ENCODE results near the gene TSPAN11. TPM values are rescaled to one million over a fixed set of nuclear protein-coding genes. Genes with fewer than 3 reads are reported as not detected.

The TSPAN11 gene
- total and polyA plus RNA-seq, 4 donors, result 1.4 to 12.1 (median 3.9) TPM

GRCh38 chr12:30953257-30953656 lies 26.7 kb downstream of the TSPAN11 start:
- DNase-seq, result no peak
- Histone ChIP-seq H3K4me3 (no peak overlapping the region), H3K27ac (ENCODE audit: low read depth in 1 of 2, low read length in 1 of 2) (no peak overlapping the region), H3K27me3 (ENCODE audit: control insufficient read depth in 3 of 3, insufficient read depth in 3 of 3, low read length in 2 of 3) (no peaks in the 10 kb centered on the region), H3K9ac (ENCODE audit: insufficient read depth in 1 of 2, low read length in 2 of 2) (no peak overlapping the region), H3K36me3 (ENCODE audit: control insufficient read depth in 4 of 4, insufficient read depth in 4 of 4, low read length in 4 of 4) (no peaks in the 10 kb centered on the region), H3K9me3 (ENCODE audit: control insufficient read depth in 4 of 4, insufficient read depth in 3 of 4, low read length in 3 of 4) (no peaks in the 10 kb centered on the region), H3K4me1 (ENCODE audit: control insufficient read depth in 5 of 5, insufficient read depth in 5 of 5, low read length in 5 of 5) (peaks cover 0 to 8% (median 0%) of the 10 kb centered on the region in 5 donors)
- ATAC-seq (ENCODE audit: insufficient read depth, low FRiP score), result no peak
- TF ChIP-seq, protein P1, sequence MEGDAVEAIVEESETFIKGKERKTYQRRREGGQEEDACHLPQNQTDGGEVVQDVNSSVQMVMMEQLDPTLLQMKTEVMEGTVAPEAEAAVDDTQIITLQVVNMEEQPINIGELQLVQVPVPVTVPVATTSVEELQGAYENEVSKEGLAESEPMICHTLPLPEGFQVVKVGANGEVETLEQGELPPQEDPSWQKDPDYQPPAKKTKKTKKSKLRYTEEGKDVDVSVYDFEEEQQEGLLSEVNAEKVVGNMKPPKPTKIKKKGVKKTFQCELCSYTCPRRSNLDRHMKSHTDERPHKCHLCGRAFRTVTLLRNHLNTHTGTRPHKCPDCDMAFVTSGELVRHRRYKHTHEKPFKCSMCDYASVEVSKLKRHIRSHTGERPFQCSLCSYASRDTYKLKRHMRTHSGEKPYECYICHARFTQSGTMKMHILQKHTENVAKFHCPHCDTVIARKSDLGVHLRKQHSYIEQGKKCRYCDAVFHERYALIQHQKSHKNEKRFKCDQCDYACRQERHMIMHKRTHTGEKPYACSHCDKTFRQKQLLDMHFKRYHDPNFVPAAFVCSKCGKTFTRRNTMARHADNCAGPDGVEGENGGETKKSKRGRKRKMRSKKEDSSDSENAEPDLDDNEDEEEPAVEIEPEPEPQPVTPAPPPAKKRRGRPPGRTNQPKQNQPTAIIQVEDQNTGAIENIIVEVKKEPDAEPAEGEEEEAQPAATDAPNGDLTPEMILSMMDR (IDR thresholded peaks at IDR 0.05; ENCODE audit: control extremely low read depth, extremely low read depth), result no peak
- 86 to 89% methylated on average over 2 of the region's 2 CpGs for WGBS, 2 donors

DNA sequence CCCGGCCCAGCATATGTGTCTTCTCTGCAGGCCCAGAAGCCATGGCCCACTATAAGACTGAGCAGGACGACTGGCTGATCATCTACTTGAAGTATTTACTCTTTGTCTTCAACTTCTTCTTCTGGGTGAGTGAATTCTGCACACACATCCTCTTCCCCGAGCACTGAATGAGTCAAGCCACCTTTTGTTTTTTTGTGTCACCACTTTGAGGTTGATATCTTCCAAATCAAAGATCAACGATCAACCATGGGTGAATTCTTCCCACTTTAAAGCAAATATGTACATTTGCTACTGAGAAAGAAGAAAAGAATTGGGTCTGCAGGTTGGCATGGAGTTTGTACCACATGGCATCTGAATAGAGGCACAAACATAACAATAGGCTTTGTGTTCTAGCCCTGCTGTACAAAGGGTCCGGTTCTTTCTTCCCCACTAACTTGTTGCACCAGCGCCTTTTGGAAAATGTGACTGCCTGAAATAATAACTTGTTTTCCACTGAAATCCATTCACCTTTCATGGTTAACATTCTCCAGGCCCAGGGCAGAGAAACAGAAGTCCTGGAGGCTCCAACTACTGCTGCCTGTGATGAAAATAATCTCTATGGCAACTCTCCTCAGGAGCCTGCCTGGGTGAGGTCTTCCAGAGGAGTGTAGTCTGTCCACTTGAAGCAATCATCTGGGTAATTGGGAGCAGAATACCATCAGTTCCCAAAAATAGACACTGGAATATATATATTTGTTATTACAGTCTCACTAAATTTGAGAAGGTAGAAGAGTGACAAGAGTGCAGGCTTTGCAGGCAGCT lies 27.6 kb downstream of the TSPAN11 start:
- Histone ChIP-seq H3K27ac (ENCODE audit: low read depth in 1 of 2, low read length in 1 of 2) (no peak overlapping the region), H3K4me1 (ENCODE audit: control insufficient read depth in 5 of 5, insufficient read depth in 5 of 5, low read length in 5 of 5) (peaks cover 0 to 8% (median 0%) of the 10 kb centered on the region in 5 donors), H3K27me3 (ENCODE audit: control insufficient read depth in 3 of 3, insufficient read depth in 3 of 3, low read length in 2 of 3) (no peaks in the 10 kb centered on the region), H3K9ac (ENCODE audit: insufficient read depth in 1 of 2, low read length in 2 of 2) (no peak overlapping the region), H3K9me3 (ENCODE audit: control insufficient read depth in 4 of 4, insufficient read depth in 3 of 4, low read length in 3 of 4) (no peaks in the 10 kb centered on the region), H3K36me3 (ENCODE audit: control insufficient read depth in 4 of 4, insufficient read depth in 4 of 4, low read length in 4 of 4) (no peaks in the 10 kb centered on the region), H3K4me3 (no peak overlapping the region)
- TF ChIP-seq, protein P1 (IDR thresholded peaks at IDR 0.05; ENCODE audit: control extremely low read depth, extremely low read depth), result no peak
- ATAC-seq (ENCODE audit: insufficient read depth, low FRiP score) (no peak), DNase-seq (no peak)
- 80 to 86% methylated on average over 6 of the region's 6 CpGs for WGBS, 2 donors

- ATAC-seq (ENCODE audit: insufficient read depth, low FRiP score), result no peak
- TF ChIP-seq, protein P1 (IDR thresholded peaks at IDR 0.05; ENCODE audit: control extremely low read depth, extremely low read depth), result no peak
- 68 to 80% methylated on average over 1 of the region's 1 CpG for WGBS, 2 donors
Observed at GRCh38 chr12:30955214-30955613, 28.7 kb downstream of the TSPAN11 start.

More at GRCh38 chr12:30955214-30955613, 28.7 kb downstream of the TSPAN11 start:
- Histone ChIP-seq H3K4me1 (ENCODE audit: control insufficient read depth in 5 of 5, insufficient read depth in 5 of 5, low read length in 5 of 5) (peaks cover 0 to 8% (median 0%) of the 10 kb centered on the region in 5 donors), H3K27ac (ENCODE audit: low read depth in 1 of 2, low read length in 1 of 2) (no peak overlapping the region), H3K9ac (ENCODE audit: insufficient read depth in 1 of 2, low read length in 2 of 2) (no peak overlapping the region), H3K36me3 (ENCODE audit: control insufficient read depth in 4 of 4, insufficient read depth in 4 of 4, low read length in 4 of 4) (no peaks in the 10 kb centered on the region), H3K9me3 (ENCODE audit: control insufficient read depth in 4 of 4, insufficient read depth in 3 of 4, low read length in 3 of 4) (no peaks in the 10 kb centered on the region), H3K27me3 (ENCODE audit: control insufficient read depth in 3 of 3, insufficient read depth in 3 of 3, low read length in 2 of 3) (no peaks in the 10 kb centered on the region), H3K4me3 (no peak overlapping the region)
- DNase-seq, result no peak

All from lung (tissue), 12 donors.